Measurements from ENCODE around the gene TXNDC16. TPM values are rescaled to one million over a fixed set of nuclear protein-coding genes. Genes with fewer than 3 reads are reported as not detected.
"Not testable (repeated sequence)": the region's sequence is repeated elsewhere in the genome, so short reads cannot be mapped to it uniquely, and the experiment has no call there.

TXNDC16 gene
- total RNA-seq, 2 donors from 2014 or later: 6.4 to 16.3 TPM

DNA sequence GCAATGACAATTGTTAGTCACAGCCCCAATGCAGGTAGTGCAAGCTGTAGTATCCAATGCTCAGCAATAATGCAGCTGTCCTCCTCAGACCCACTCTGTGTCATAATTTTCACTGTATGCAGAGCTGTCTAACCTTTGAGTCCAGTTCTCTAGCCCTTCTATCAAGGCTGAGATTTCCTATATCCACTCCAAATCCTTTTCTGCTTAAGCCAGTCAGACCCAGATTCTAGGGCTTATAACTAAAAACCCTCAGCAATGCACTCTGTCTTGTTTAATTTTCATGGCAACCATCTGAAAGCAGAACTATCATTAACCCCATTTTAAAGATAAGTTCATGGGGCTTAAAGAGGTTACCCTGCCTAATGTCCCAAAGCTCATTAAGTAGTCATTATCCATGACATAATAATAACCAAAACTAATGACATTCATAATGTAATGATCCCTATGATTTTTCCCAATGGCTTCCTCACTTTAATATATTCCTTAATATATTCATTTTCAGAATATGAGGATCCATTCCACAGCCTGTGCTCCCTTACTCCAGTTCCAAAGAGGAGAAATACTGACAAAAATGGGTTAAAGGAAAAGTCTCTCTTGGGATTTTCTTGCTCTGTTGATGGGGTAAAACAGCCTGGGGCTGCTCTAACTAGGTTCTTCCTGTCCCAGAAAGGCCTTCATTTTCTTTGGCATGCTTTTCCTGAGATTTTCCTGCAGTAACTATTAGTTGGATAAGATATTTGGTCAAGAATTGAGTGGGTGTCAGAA is 29.5 kb downstream of the TXNDC16 start:
- H3K36me3 Mint-ChIP-seq: no peaks in the 10 kb centered on the region
- peaks cover 0 to 2% of the 10 kb centered on the region in 2 donors for H3K4me1 Mint-ChIP-seq (ENCODE audit: low read depth in 2 of 2)
- no peak overlapping the region for H3K4me3 Mint-ChIP-seq
- no peaks in the 10 kb centered on the region for H3K27me3 Mint-ChIP-seq
- ATAC-seq (no peak), DNase-seq (ENCODE audit: low spot score) (no peak)
- H3K27ac Mint-ChIP-seq: no peak overlapping the region
- H3K9me3 Mint-ChIP-seq: no peaks in the 10 kb centered on the region

DNA sequence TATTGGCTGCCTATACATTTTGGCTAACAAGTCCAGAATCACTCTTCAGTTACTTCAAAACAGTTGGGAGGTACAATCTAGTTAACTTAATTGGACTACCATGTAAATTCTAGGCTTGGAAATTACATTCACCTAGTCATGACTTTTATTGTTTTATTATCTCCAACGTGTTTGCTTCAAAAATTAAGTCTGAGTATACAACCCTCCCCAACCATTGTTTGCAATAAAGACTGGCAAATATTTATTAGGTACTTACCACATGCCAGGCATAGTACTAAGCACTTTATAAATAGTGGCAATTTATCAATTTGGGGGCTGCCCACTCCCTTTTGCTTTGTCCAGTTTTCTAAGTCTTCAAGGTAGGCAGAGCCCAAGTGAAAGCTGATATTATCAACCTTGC is 30.3 kb downstream of the TXNDC16 start:
- ATAC-seq: no peak
- H3K9me3 Mint-ChIP-seq: no peaks in the 10 kb centered on the region

GRCh38 chr14:52514046-52514811 is 38.1 kb downstream of the TXNDC16 start:
- H3K36me3 Mint-ChIP-seq: no peaks in the 10 kb centered on the region
- no peaks in the 10 kb centered on the region for H3K27me3 Mint-ChIP-seq
- no peak for ATAC-seq
- no peak for DNase-seq (ENCODE audit: low spot score)
- H3K4me1 Mint-ChIP-seq (ENCODE audit: low read depth in 2 of 2): no peaks in the 10 kb centered on the region
- no peaks in the 10 kb centered on the region for H3K9me3 Mint-ChIP-seq
- no peak overlapping the region for H3K27ac Mint-ChIP-seq
- no peak overlapping the region for H3K4me3 Mint-ChIP-seq

More for the DNA sequence above, 30.3 kb downstream of the TXNDC16 start:
- Mint-ChIP-seq H3K4me1 (ENCODE audit: low read depth in 2 of 2) (peaks cover 0 to 2% of the 10 kb centered on the region in 2 donors), H3K27me3 (no peaks in the 10 kb centered on the region), H3K36me3 (no peaks in the 10 kb centered on the region), H3K4me3 (no peak overlapping the region), H3K27ac (no peak overlapping the region)
- DNase-seq (ENCODE audit: low spot score): no peak

DNA sequence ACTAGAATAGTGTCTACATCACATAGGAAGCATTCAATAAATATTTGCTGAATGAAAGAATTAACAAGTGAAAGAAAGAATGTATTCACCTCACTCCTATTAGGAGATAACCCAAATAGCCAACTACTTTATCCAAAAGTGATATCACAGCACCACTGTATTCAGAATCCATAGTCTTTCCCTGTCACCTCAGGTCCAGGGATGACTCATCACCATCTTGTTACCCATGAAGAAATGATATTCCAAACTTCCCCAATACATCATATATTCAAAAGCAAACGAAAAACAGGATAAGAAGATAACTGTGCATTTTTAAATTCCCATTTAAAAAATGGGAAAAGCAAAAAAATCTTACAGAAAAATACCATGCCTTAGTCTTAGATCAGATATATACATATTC is 39.1 kb downstream of the TXNDC16 start:
- H3K9me3 Mint-ChIP-seq: no peaks in the 10 kb centered on the region
- ATAC-seq (no peak), DNase-seq (ENCODE audit: low spot score) (no peak)
- H3K4me1 Mint-ChIP-seq (ENCODE audit: low read depth in 2 of 2): no peaks in the 10 kb centered on the region
- H3K4me3 Mint-ChIP-seq: no peak overlapping the region
- no peak overlapping the region for H3K27ac Mint-ChIP-seq
- no peaks in the 10 kb centered on the region for H3K27me3 Mint-ChIP-seq
- H3K36me3 Mint-ChIP-seq: no peaks in the 10 kb centered on the region

DNA sequence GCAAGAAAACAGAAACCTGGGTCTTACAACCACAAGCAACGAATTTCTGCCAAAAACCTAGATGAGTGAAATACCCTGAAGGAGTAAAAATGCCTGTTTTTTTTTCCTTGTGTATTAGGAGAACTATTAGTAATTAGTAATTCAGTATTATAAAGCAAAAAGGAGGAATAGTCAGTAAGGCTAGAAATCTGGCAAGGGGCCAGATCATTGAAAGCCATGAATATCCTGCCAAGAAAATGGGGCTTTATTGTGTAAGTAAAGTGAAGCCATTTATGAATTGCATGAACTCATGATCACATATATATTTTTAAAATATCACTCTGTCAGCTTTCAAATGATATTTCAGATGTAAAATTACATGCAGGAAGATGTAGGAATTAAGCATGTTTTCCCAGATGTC is 57.9 kb downstream of the TXNDC16 start:
- H3K36me3 Mint-ChIP-seq: peaks cover 21% of the 10 kb centered on the region

DNA sequence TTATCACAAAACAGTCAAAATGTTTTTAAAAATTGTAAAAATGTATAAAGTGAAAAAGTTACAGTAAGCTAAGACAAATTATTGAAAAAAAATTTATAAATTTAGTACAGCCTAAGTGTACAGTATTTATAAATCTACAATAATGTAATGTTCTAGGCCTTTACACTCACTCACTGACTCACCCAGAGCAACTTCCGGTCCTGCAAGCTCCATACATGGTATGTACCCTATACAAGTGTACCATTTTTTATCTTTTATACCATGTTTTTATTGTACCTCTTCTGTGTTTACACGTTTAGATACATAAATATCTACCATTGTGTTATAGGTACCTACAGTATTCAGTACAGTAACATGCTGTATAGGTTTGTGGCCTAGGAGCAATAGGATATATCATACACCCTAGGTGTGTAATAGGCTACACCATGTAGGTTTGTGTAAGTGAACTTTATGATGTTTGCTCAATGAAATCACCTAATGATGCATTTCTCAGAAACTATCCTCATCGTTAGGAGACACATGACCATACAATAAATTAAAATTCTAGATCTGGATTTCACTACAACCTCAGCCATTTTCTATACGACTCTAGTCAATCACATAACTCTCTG is 66.8 kb downstream of the TXNDC16 start:
- no peak for ATAC-seq
- H3K4me1 Mint-ChIP-seq (ENCODE audit: low read depth in 2 of 2): no peaks in the 10 kb centered on the region
- no peak overlapping the region for H3K4me3 Mint-ChIP-seq
- DNase-seq (ENCODE audit: low spot score): no peak
- H3K36me3 Mint-ChIP-seq: peaks cover 4% of the 10 kb centered on the region
- no peaks in the 10 kb centered on the region for H3K9me3 Mint-ChIP-seq
- H3K27ac Mint-ChIP-seq: no peak overlapping the region
- no peaks in the 10 kb centered on the region for H3K27me3 Mint-ChIP-seq

More for the DNA sequence above, 57.9 kb downstream of the TXNDC16 start:
- no peak overlapping the region for H3K27ac Mint-ChIP-seq
- no peaks in the 10 kb centered on the region for H3K4me1 Mint-ChIP-seq (ENCODE audit: low read depth in 2 of 2)
- ATAC-seq (no peak), DNase-seq (ENCODE audit: low spot score) (no peak)
- H3K4me3 Mint-ChIP-seq: no peak overlapping the region
- no peaks in the 10 kb centered on the region for H3K27me3 Mint-ChIP-seq
- H3K9me3 Mint-ChIP-seq: peaks cover 7% of the 10 kb centered on the region

- ATAC-seq: no peak
These were observed 70.4 kb downstream of the TXNDC16 start for GRCh38 chr14:52481864-52482263.

DNA sequence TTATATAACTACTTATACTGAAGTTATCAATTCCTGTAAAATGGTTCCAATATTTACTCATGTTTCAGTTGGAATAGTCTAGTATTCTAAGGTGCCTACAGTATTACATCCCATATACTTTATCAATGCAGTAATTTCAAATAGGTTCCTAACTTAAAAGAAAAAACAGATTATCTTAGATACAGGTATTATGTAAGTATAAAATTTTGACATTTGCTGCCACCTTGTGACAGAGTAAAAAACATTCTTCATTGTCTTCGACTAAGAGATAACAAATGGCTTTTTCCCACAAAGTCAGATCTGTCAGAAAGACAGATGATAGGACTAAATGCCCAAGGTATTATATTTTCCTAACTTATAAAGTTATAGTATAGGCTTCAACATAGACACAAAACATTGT is 78.7 kb downstream of the TXNDC16 start:
- no peak overlapping the region for H3K27ac Mint-ChIP-seq
- DNase-seq (ENCODE audit: low spot score) (no peak), ATAC-seq (no peak)
- no peaks in the 10 kb centered on the region for H3K27me3 Mint-ChIP-seq
- H3K9me3 Mint-ChIP-seq: no peaks in the 10 kb centered on the region
- H3K4me1 Mint-ChIP-seq (ENCODE audit: low read depth in 2 of 2): peaks cover 9 to 21% of the 10 kb centered on the region in 2 donors
- H3K4me3 Mint-ChIP-seq: no peak overlapping the region
- H3K36me3 Mint-ChIP-seq: peaks cover 23% of the 10 kb centered on the region

More at GRCh38 chr14:52481864-52482263, 70.4 kb downstream of the TXNDC16 start:
- no peak for DNase-seq (ENCODE audit: low spot score)
- Mint-ChIP-seq H3K27ac (no peak overlapping the region), H3K27me3 (no peaks in the 10 kb centered on the region), H3K4me1 (ENCODE audit: low read depth in 2 of 2) (peaks cover 8% of the 10 kb centered on the region in 2 donors), H3K9me3 (peaks cover 3% of the 10 kb centered on the region), H3K4me3 (no peak overlapping the region), H3K36me3 (peaks cover 35% of the 10 kb centered on the region)

DNA sequence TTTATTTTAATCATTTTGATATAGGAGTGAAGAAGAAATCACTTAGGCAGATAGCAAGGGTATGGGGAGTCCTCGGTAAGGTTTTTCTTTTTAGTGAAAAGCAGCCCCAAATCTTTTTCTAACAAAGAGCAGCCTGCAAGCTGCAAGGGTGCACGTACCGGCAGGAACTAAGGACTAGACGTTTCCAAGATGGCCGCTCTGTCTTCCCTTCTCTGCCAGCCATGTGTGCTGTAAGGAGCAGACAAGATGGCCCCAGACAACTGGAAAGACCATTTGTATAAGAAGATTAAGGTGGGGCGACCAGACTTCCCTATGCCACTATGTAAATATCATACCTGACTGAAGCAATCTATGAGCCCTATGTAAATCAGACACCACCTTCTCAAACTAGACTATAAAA is 79.6 kb downstream of the TXNDC16 start:
- H3K27ac Mint-ChIP-seq: no peak overlapping the region
- no peaks in the 10 kb centered on the region for H3K27me3 Mint-ChIP-seq
- ATAC-seq (no peak), DNase-seq (ENCODE audit: low spot score) (no peak)
- no peak overlapping the region for H3K4me3 Mint-ChIP-seq
- no peaks in the 10 kb centered on the region for H3K9me3 Mint-ChIP-seq
- peaks cover 15% of the 10 kb centered on the region for H3K36me3 Mint-ChIP-seq
- H3K4me1 Mint-ChIP-seq (ENCODE audit: low read depth in 2 of 2): peaks cover 9 to 17% of the 10 kb centered on the region in 2 donors

GRCh38 chr14:52472251-52472650 is 80.1 kb downstream of the TXNDC16 start:
- H3K9me3 Mint-ChIP-seq; DNase-seq (ENCODE audit: low spot score); H3K27me3 Mint-ChIP-seq; ATAC-seq; H3K27ac Mint-ChIP-seq; H3K4me3 Mint-ChIP-seq: not testable (repeated sequence)
- Mint-ChIP-seq H3K36me3 (peaks cover 14% of the 10 kb centered on the region), H3K4me1 (ENCODE audit: low read depth in 2 of 2) (peaks cover 12 to 21% of the 10 kb centered on the region in 2 donors)

DNA sequence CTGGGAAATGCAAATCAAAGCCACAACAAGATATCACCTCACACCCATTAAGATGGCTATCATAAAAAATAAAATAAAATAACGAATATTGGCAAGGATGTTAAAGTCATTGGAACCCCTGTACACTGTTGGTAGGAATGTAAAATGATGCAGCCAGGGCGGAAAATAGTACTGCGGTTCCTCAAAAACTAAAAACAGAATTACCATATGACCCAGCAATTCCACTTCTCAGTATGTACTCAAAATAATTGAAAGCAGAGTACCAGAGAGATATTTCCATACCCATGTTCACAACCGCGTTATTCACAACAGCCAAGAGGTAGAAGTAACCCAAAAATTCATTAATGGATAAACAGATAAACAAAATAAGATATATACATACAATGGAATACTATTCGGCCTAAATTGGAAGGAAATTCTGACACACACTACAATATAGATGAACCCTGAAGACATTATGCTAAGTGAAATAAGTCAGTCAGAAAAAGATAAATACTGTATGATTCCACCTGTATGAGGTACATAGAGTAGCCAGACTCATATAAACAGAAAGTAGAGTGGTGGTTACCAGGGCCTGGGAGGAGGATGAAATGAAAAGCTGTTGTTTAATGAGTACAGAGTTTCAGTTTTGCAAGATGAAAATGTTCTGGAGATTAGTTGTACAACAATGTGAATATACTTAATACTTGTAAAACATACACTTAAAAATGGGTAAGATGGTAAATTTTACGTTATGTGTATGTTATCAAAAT is 84.6 kb downstream of the TXNDC16 start:
- peaks cover 21 to 27% of the 10 kb centered on the region in 2 donors for H3K4me1 Mint-ChIP-seq (ENCODE audit: low read depth in 2 of 2)
- DNase-seq (ENCODE audit: low spot score): no peak
- peak overlapping the region; percentile 4 for H3K4me3 Mint-ChIP-seq
- H3K36me3 Mint-ChIP-seq: no peaks in the 10 kb centered on the region
- H3K27ac Mint-ChIP-seq: peak overlapping the region; percentile 53 to 78
- H3K27me3 Mint-ChIP-seq: no peaks in the 10 kb centered on the region
- no peaks in the 10 kb centered on the region for H3K9me3 Mint-ChIP-seq
- ATAC-seq: peak in 1 of 2 donors; percentile 86

- peaks cover 14% of the 10 kb centered on the region for H3K36me3 Mint-ChIP-seq
- DNase-seq (ENCODE audit: low spot score) (no peak), ATAC-seq (no peak)
- peak overlapping the region in 1 of 2 donors; percentile 47 for H3K27ac Mint-ChIP-seq
- H3K27me3 Mint-ChIP-seq: no peaks in the 10 kb centered on the region
- H3K4me3 Mint-ChIP-seq: no peak overlapping the region
- H3K9me3 Mint-ChIP-seq: no peaks in the 10 kb centered on the region
- H3K4me1 Mint-ChIP-seq (ENCODE audit: low read depth in 2 of 2): peaks cover 24 to 27% of the 10 kb centered on the region in 2 donors
These were observed 88.1 kb downstream of the TXNDC16 start for GRCh38 chr14:52464175-52464574.

- Mint-ChIP-seq H3K27ac (peak overlapping the region; percentile 70 to 90), H3K27me3 (no peaks in the 10 kb centered on the region), H3K4me3 (peak overlapping the region; percentile 44), H3K9me3 (no peaks in the 10 kb centered on the region), H3K4me1 (ENCODE audit: low read depth in 2 of 2) (peaks cover 28 to 30% of the 10 kb centered on the region in 2 donors), H3K36me3 (peaks cover 15% of the 10 kb centered on the region)
- ATAC-seq (no peak), DNase-seq (ENCODE audit: low spot score) (no peak)
These were observed 88.9 kb downstream of the TXNDC16 start for GRCh38 chr14:52463375-52463774.
